SK-N-MC (cell line): Measurements from ENCODE around the gene MMP15.

Experiments used
- EZH2 ChIP-seq: fragments of 200-600 bp; sonication (generic); IDR thresholded peaks from one replicate; pipeline ENCODE4 v1.6.1; 2017; ENCODE audit warnings: antibody characterized with exemption
- POLR2AphosphoS5 ChIP-seq: IDR thresholded peaks from 2 replicates; pipeline ENCODE4 v1.6.1; 2012; ENCODE audit warnings: mild to moderate bottlenecking, low read depth, low read length, borderline replicate concordance

GRCh38 chr16:58096249-58096648, 70.7 kb downstream of the MMP15 start:
- no peak for TF ChIP-seq EZH2
- no peak for TF ChIP-seq POLR2AphosphoS5
